Measurements from ENCODE around the gene SLC25A18. TPM values are rescaled to one million over a fixed set of nuclear protein-coding genes. Genes with fewer than 3 reads are reported as not detected.

The SLC25A18 gene
- total RNA-seq, 1 donor from 2014 or later, result not detected

DNA sequence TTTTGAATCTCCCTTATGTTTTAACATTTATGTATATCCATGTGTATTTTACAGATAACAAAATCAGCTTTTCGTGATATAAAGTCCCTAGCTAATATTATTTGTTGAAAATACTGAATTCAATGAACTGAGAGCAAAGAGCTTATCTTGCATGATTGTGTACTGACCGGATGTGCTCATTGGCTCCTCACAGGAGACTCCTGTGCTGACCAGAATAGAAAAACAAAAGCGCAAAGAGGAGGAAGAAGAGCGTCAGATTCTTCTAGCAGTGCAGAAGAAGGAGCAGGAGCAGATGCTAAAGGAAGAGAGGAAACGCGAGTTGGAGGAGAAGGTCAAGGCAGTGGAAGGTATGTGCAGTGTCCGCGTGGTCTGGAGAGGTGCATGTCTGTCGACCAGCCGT lies 39.4 kb upstream of the SLC25A18 start:
- Mint-ChIP-seq H3K9me3 (ENCODE audit: low read depth) (no peaks in the 10 kb centered on the region), H3K27me3 (ENCODE audit: low read depth) (no peaks in the 10 kb centered on the region), H3K4me1 (ENCODE audit: low read depth) (no peaks in the 10 kb centered on the region), H3K4me3 (ENCODE audit: unreplicated experiment) (no peak overlapping the region), H3K27ac (ENCODE audit: unreplicated experiment) (no peak overlapping the region), H3K36me3 (ENCODE audit: low read depth) (peaks cover 1% of the 10 kb centered on the region)
- TF ChIP-seq, protein P1, sequence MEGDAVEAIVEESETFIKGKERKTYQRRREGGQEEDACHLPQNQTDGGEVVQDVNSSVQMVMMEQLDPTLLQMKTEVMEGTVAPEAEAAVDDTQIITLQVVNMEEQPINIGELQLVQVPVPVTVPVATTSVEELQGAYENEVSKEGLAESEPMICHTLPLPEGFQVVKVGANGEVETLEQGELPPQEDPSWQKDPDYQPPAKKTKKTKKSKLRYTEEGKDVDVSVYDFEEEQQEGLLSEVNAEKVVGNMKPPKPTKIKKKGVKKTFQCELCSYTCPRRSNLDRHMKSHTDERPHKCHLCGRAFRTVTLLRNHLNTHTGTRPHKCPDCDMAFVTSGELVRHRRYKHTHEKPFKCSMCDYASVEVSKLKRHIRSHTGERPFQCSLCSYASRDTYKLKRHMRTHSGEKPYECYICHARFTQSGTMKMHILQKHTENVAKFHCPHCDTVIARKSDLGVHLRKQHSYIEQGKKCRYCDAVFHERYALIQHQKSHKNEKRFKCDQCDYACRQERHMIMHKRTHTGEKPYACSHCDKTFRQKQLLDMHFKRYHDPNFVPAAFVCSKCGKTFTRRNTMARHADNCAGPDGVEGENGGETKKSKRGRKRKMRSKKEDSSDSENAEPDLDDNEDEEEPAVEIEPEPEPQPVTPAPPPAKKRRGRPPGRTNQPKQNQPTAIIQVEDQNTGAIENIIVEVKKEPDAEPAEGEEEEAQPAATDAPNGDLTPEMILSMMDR (IDR thresholded peaks at IDR 0.05), result no peak
- DNase-seq (ENCODE audit: low spot score), result no peak

DNA sequence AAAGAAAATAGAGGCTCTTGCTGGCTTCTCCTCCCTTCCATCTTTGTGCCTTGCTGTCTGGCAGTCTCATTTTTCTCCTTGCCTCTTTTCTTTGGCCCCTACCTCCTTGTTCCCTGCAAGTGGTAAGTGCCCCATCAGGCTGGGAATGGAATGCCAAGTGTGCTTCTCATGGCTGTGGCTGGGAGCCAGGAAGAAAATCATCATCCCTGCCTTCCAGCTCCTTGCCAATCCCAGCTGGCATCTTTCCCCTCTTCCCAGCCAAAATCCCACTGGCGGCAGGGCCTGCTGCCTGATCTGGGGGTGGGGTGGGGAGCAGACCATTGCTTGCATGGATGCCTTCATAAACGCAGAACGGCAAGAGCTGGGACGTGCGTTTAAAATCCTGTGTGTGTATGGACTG lies 27.0 kb upstream of the SLC25A18 start:
- no peaks in the 10 kb centered on the region for H3K9me3 Mint-ChIP-seq (ENCODE audit: low read depth)
- TF ChIP-seq, protein P1 (IDR thresholded peaks at IDR 0.05), result no peak
- no peaks in the 10 kb centered on the region for H3K27me3 Mint-ChIP-seq (ENCODE audit: low read depth)
- no peak overlapping the region for H3K4me3 Mint-ChIP-seq (ENCODE audit: unreplicated experiment)
- H3K27ac Mint-ChIP-seq (ENCODE audit: unreplicated experiment), result no peak overlapping the region
- H3K4me1 Mint-ChIP-seq (ENCODE audit: low read depth), result peaks cover 23% of the 10 kb centered on the region
- no peak for DNase-seq (ENCODE audit: low spot score)
- no peaks in the 10 kb centered on the region for H3K36me3 Mint-ChIP-seq (ENCODE audit: low read depth)

DNA sequence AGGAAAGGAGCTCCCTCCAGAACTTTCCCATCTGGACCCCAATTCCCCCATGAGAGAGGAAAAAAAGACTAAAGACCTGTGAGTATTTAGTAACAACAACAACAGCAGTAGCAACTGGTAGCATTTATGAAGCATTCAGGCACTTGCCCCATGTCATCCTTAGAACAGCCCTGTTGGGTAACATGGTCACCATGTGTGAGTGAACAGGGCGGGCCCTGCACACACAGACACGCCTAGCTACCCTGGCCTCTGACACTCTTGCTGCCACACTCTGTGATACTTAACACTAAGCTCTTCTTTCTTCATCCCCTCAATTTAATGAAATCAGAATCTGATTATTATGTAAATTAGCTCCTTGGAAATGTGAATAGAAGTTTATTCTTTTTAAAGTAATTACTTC lies 26.1 kb upstream of the SLC25A18 start:
- Mint-ChIP-seq H3K27me3 (ENCODE audit: low read depth) (no peaks in the 10 kb centered on the region), H3K4me1 (ENCODE audit: low read depth) (peaks cover 23% of the 10 kb centered on the region), H3K27ac (ENCODE audit: unreplicated experiment) (no peak overlapping the region), H3K36me3 (ENCODE audit: low read depth) (no peaks in the 10 kb centered on the region), H3K9me3 (ENCODE audit: low read depth) (no peaks in the 10 kb centered on the region), H3K4me3 (ENCODE audit: unreplicated experiment) (no peak overlapping the region)
- DNase-seq (ENCODE audit: low spot score), result no peak
- TF ChIP-seq, protein P1 (IDR thresholded peaks at IDR 0.05), result no peak

DNA sequence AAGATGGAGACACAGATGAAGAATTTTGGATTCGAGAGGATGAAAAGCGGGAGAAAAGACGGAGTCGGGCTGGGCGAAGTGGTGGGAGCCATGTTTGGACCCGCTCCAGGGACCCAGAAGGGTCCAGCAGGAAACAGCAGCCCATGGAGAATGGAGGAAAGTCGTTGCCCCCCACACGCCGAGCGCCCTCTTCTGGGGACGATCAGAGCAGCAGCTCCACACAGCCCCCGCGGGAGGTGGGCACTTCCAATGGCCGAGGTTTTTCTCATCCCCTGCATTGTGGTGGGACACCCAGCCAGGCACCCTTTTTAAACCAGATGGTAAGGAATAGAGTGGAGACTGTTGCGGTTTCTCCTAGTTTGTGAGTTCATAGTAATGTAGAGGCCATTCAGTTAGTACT lies 22.8 kb upstream of the SLC25A18 start:
- Mint-ChIP-seq H3K36me3 (ENCODE audit: low read depth) (no peaks in the 10 kb centered on the region), H3K27me3 (ENCODE audit: low read depth) (no peaks in the 10 kb centered on the region), H3K9me3 (ENCODE audit: low read depth) (no peaks in the 10 kb centered on the region), H3K4me3 (ENCODE audit: unreplicated experiment) (no peak overlapping the region), H3K4me1 (ENCODE audit: low read depth) (peaks cover 23% of the 10 kb centered on the region), H3K27ac (ENCODE audit: unreplicated experiment) (no peak overlapping the region)
- no peak for DNase-seq (ENCODE audit: low spot score)
- TF ChIP-seq, protein P1 (IDR thresholded peaks at IDR 0.05), result peak; percentile 9

DNA sequence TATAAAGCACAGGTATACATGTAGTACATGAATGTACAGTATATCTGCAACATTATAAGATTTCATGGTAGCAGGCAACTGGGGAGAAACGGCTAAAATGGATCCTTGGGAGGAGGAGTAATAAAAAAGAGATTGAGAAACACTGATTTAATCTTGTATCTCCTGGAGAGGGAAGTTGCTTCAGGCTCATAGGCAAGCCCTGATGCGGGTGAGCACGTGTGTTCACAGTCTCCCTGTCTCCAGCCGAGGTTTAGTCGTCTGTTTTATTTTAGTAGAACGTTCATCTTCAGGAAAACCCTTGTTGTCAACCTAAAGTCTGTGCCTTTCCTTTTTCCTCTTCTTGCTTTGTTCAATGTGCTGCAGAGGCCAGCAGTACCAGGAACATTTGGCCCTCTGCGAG lies 21.8 kb upstream of the SLC25A18 start:
- peaks cover 19% of the 10 kb centered on the region for H3K4me1 Mint-ChIP-seq (ENCODE audit: low read depth)
- no peaks in the 10 kb centered on the region for H3K27me3 Mint-ChIP-seq (ENCODE audit: low read depth)
- H3K36me3 Mint-ChIP-seq (ENCODE audit: low read depth), result no peaks in the 10 kb centered on the region
- H3K27ac Mint-ChIP-seq (ENCODE audit: unreplicated experiment), result no peak overlapping the region
- no peak overlapping the region for H3K4me3 Mint-ChIP-seq (ENCODE audit: unreplicated experiment)
- H3K9me3 Mint-ChIP-seq (ENCODE audit: low read depth), result no peaks in the 10 kb centered on the region
- TF ChIP-seq, protein P1 (IDR thresholded peaks at IDR 0.05), result no peak
- DNase-seq (ENCODE audit: low spot score), result no peak
